HCT116 (cell line): ENCODE data around the gene PAX7. TPM values are rescaled to one million over a fixed set of nuclear protein-coding genes. Genes with fewer than 3 reads are reported as not detected.

ENCODE experiments used
- ATAC-seq: fragments of 200-7000 bp; cut with Tn5 transposase; 2 replicates; pipeline ENCODE4 v1.9.1; 2020; ENCODE audit warnings: mild to moderate bottlenecking, moderate library complexity
- BruUV-seq: library from RNA; stranded (reverse); fragments of 400-500 nt; replicated peaks from 2 replicates; lab custom pipeline; 2021; lab: Mats Ljungman, UMichigan
- CTCF ChIA-PET: fragments of 300-600 bp; sonication (Branson Sonifier 250); formaldehyde crosslinking; loops from one replicate; lab custom pipeline; 2021; ENCODE audit warnings: antibody characterized with exemption; lab: Charles Lee
- POLR2A ChIA-PET: fragments of 300-600, 350-600 bp; sonication (Branson Sonifier 250); formaldehyde crosslinking; loops from one replicate; lab custom pipeline; 2021; ENCODE audit warnings: antibody characterized with exemption; lab: Charles Lee
- RAD21 ChIA-PET, 2 experiments: fragments of 300-600 bp; sonication (Branson Sonifier 250); formaldehyde crosslinking; loops; one replicate each; lab custom pipeline; 2023; ENCODE audit warnings: low total read pairs in 2 of 2; ENCODE audit not compliant: uncharacterized antibody in 2 of 2, unreplicated experiment in 2 of 2, low non-redundant PET in 1 of 2; lab: Charles Lee
- DNase-seq: peaks from one replicate; pipeline ENCODE4 v3.0.0-alpha.2; 2010; ENCODE audit warnings: low read depth, low spot score
- H2AFZ ChIP-seq: fragments of 200-600 bp; shearing (Covaris generic), sonication (generic); 2 replicates; pipeline ENCODE4 v1.6.1; 2017; ENCODE audit warnings: low read depth, mixed run types, mixed read lengths, antibody characterized with exemption, low read length; ENCODE audit not compliant: poor library complexity, severe bottlenecking
- H3K27ac ChIP-seq: 2 replicates; pipeline ENCODE4 v1.5.1; 2012; ENCODE audit warnings: low read depth, low read length
- H3K27me3 ChIP-seq: fragments of 200-600 bp; sonication (generic); 2 replicates; pipeline ENCODE4 v1.6.1; 2016; ENCODE audit warnings: mixed run types, low read length, mixed read lengths; ENCODE audit not compliant: insufficient read depth
- H3K36me3 ChIP-seq, 2 experiments: fragments of 200-500 bp in 1 of 2; fragments of 200-600 bp in 1 of 2; sonication (Bioruptor generic) in 1 of 2; sonication (generic) in 1 of 2; 2 replicates each; pipeline versions ENCODE4 v1.5.1 to v1.6.1; 2014 to 2016; ENCODE audit warnings: low read length in 2 of 2, inconsistent platforms in 1 of 2, mixed read lengths in 1 of 2, mixed run types in 1 of 2; ENCODE audit not compliant: insufficient read depth in 2 of 2, control insufficient read depth in 1 of 2
- H3K4me1 ChIP-seq, 2 experiments: fragments of 200-600 bp in 1 of 2; sonication (generic) in 1 of 2; 2 replicates each; pipeline versions ENCODE4 v1.5.1 to v1.6.1; 2012 to 2017; ENCODE audit warnings: low read length in 2 of 2, inconsistent platforms in 1 of 2, mild to moderate bottlenecking in 1 of 2, mixed read lengths in 1 of 2, mixed run types in 1 of 2, moderate library complexity in 1 of 2; ENCODE audit not compliant: insufficient read depth in 2 of 2, control insufficient read depth in 1 of 2
- H3K4me2 ChIP-seq: fragments of 200-600 bp; sonication (generic); 2 replicates; pipeline ENCODE4 v1.6.1; 2017; ENCODE audit warnings: mixed run types, low read length, mixed read lengths
- H3K4me3 ChIP-seq, 2 experiments: fragments of 200-600 bp in 1 of 2; sonication (generic) in 1 of 2; replicated peaks in 1 of 2; 2 replicates each; pipeline ENCODE4 v1.5.1; 2011 to 2016; ENCODE audit warnings: low read length in 2 of 2, control low read depth in 1 of 2, low read depth in 1 of 2, mild to moderate bottlenecking in 1 of 2, mixed read lengths in 1 of 2, mixed run types in 1 of 2
- H3K79me2 ChIP-seq: fragments of 200-600 bp; sonication (generic); 2 replicates; pipeline ENCODE4 v1.6.1; 2017; ENCODE audit warnings: mild to moderate bottlenecking, mixed run types, low read length, moderate library complexity, mixed read lengths; ENCODE audit not compliant: insufficient read depth
- H3K9ac ChIP-seq: fragments of 200-600 bp; sonication (generic); 2 replicates; pipeline ENCODE4 v1.6.1; 2016; ENCODE audit warnings: low read length, mixed read lengths
- H3K9me2 ChIP-seq: fragments of 200-600 bp; sonication (generic), shearing (Covaris generic); 2 replicates; pipeline ENCODE4 v1.6.1; 2017; ENCODE audit warnings: mixed run types, mild to moderate bottlenecking, moderate library complexity; ENCODE audit not compliant: insufficient read depth
- H3K9me3 ChIP-seq, 2 experiments: fragments of 200-500 bp in 1 of 2; fragments of 200-600 bp in 1 of 2; sonication (Bioruptor generic) in 1 of 2; sonication (generic) in 1 of 2; 2 replicates each; pipeline ENCODE4 v1.6.1; 2014 to 2017; ENCODE audit warnings: low read length in 2 of 2, mixed read lengths in 2 of 2, inconsistent platforms in 1 of 2, low read depth in 1 of 2, mild to moderate bottlenecking in 1 of 2, mixed run types in 1 of 2, moderate library complexity in 1 of 2; ENCODE audit not compliant: control insufficient read depth in 1 of 2, insufficient read depth in 1 of 2
- H4K20me1 ChIP-seq: fragments of 200-600 bp; sonication (generic), shearing (Covaris generic); 2 replicates; pipeline ENCODE4 v1.6.1; 2017; ENCODE audit warnings: mixed run types, mild to moderate bottlenecking, moderate library complexity; ENCODE audit not compliant: insufficient read depth
- ATF3 ChIP-seq: IDR thresholded peaks from 2 replicates; pipeline ENCODE4 v1.6.1; 2012
- CBX3 ChIP-seq: IDR thresholded peaks from 2 replicates; pipeline ENCODE4 v1.6.1; 2012; ENCODE audit warnings: low read depth
- EGR1 ChIP-seq: IDR thresholded peaks from 2 replicates; pipeline ENCODE4 v1.6.1; 2012; ENCODE audit warnings: low read depth
- ELF1 ChIP-seq: IDR thresholded peaks from 2 replicates; pipeline ENCODE4 v1.6.1; 2012; ENCODE audit warnings: low read depth, borderline replicate concordance
- EZH2 ChIP-seq: fragments of 200-600 bp; sonication (generic); IDR thresholded peaks from 2 replicates; pipeline ENCODE4 v1.6.1; 2017; ENCODE audit warnings: antibody characterized with exemption, mixed run types
- EZH2phosphoT487 ChIP-seq: fragments of 200-600 bp; IDR thresholded peaks from 2 replicates; pipeline ENCODE4 v1.6.1; 2018; ENCODE audit warnings: antibody characterized with exemption, borderline replicate concordance
- JUND ChIP-seq: IDR thresholded peaks from 2 replicates; pipeline ENCODE4 v1.6.1; 2012
- POLR2AphosphoS5 ChIP-seq: IDR thresholded peaks from 2 replicates; pipeline ENCODE4 v1.6.1; 2011; ENCODE audit warnings: mild to moderate bottlenecking, low read depth, low read length, moderate library complexity
- RAD21 ChIP-seq: IDR thresholded peaks from 2 replicates; pipeline ENCODE4 v1.6.1; 2012; ENCODE audit warnings: low read depth, mild to moderate bottlenecking
- REST ChIP-seq: IDR thresholded peaks from 2 replicates; pipeline ENCODE4 v1.6.1; 2012; ENCODE audit warnings: low read depth
- SIN3A ChIP-seq: IDR thresholded peaks from 2 replicates; pipeline ENCODE4 v1.6.1; 2012; ENCODE audit warnings: low read depth
- SP1 ChIP-seq: IDR thresholded peaks from 2 replicates; pipeline ENCODE4 v1.6.1; 2012; ENCODE audit warnings: low read depth
- SRF ChIP-seq: IDR thresholded peaks from 2 replicates; pipeline ENCODE4 v1.6.1; 2012; ENCODE audit warnings: low read depth
- TCF7L2 ChIP-seq: IDR thresholded peaks from 2 replicates; pipeline ENCODE4 v1.7.0; 2011; ENCODE audit warnings: borderline replicate concordance, inconsistent platforms; ENCODE audit not compliant: insufficient read depth, insufficient read length; ENCODE audit errors: extremely low read depth
- ZNF274 ChIP-seq: fragments of 200-500 bp; sonication (Bioruptor generic); IDR thresholded peaks from 2 replicates; pipeline ENCODE4 v1.6.1; 2014; ENCODE audit warnings: mild to moderate bottlenecking, low read depth, low read length, inconsistent platforms
- intact Hi-C: fragments of 100-400 bp; cut with micrococcal nuclease; formaldehyde crosslinking; loops from 2 replicates; pipeline ENCODE4 v1.10.0; 2022
- total RNA-seq: library from RNA; stranded (reverse); gene quantifications from one replicate; pipeline ENCODE4 v1.2.1, GENCODE V29; 2021; ENCODE audit not compliant: unreplicated experiment
- TF ChIP-seq, protein P1 (sequence below), 3 experiments: fragments of 200-600 bp in 1 of 3; sonication (generic) in 1 of 3; IDR thresholded peaks in 2 of 3; conservative IDR thresholded peaks in 1 of 3; 2 replicates each; pipeline ENCODE4 v1.5.1; 2012 to 2017; ENCODE audit warnings: low read depth in 2 of 3, low read length in 2 of 3, antibody characterized with exemption in 1 of 3, borderline replicate concordance in 1 of 3, control low read depth in 1 of 3, mild to moderate bottlenecking in 1 of 3, mixed read lengths in 1 of 3, mixed run types in 1 of 3, moderate library complexity in 1 of 3; ENCODE audit not compliant: insufficient read depth in 1 of 3
- TF ChIP-seq, protein P2 (sequence below): IDR thresholded peaks from 2 replicates; pipeline ENCODE4 v1.6.1; 2011; ENCODE audit warnings: mild to moderate bottlenecking, low read length, moderate library complexity; ENCODE audit not compliant: insufficient replicate concordance; ENCODE audit errors: extremely low read depth

The PAX7 gene
- total RNA-seq, 1 experiment from 2014 or later, result not detected

DNA sequence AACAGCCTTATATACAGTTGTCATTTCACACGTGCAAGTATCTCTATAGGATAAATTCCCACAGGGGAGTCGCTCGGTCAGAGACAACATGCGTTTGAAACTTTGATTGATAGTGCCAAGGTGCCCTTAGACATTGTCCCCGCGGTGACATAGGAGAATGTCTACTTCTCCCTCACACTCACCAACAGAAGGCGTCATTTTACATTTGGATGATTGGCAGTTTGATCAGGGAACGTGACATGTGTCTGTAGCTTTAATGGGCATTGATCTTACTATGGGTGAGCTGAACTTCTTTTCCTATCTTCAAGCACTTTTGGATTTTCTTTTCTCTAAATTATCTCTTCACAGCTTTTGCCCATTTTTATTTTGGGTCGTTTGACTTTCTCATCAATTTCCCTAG, 42.6 kb upstream of the PAX7 start:
- Histone ChIP-seq H2AFZ (no peak overlapping the region), H3K36me3 (no peaks in the 10 kb centered on the region), H3K4me2 (no peak overlapping the region), H4K20me1 (no peaks in the 10 kb centered on the region), H3K27me3 (no peaks in the 10 kb centered on the region), H3K79me2 (no peaks in the 10 kb centered on the region), H3K4me1 (peaks cover 0 to 6% of the 10 kb centered on the region in 2 experiments; a peak in 3 of 4 replicates), H3K9me3 (no peaks in the 10 kb centered on the region), H3K27ac (no peak overlapping the region), H3K9me2 (no peaks in the 10 kb centered on the region), H3K9ac (no peak overlapping the region), H3K4me3 (no peak overlapping the region)
- DNase-seq, result no peak
- TF ChIP-seq SP1, result no peak
- no peak for TF ChIP-seq CBX3
- TF ChIP-seq, protein P1, sequence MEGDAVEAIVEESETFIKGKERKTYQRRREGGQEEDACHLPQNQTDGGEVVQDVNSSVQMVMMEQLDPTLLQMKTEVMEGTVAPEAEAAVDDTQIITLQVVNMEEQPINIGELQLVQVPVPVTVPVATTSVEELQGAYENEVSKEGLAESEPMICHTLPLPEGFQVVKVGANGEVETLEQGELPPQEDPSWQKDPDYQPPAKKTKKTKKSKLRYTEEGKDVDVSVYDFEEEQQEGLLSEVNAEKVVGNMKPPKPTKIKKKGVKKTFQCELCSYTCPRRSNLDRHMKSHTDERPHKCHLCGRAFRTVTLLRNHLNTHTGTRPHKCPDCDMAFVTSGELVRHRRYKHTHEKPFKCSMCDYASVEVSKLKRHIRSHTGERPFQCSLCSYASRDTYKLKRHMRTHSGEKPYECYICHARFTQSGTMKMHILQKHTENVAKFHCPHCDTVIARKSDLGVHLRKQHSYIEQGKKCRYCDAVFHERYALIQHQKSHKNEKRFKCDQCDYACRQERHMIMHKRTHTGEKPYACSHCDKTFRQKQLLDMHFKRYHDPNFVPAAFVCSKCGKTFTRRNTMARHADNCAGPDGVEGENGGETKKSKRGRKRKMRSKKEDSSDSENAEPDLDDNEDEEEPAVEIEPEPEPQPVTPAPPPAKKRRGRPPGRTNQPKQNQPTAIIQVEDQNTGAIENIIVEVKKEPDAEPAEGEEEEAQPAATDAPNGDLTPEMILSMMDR (IDR thresholded peaks at IDR 0.05 in 2 of 3, conservative IDR thresholded peaks at IDR 0.05 in 1 of 3; ENCODE audit: borderline replicate concordance in 1 of 3, insufficient read depth in 1 of 3, low read depth in 2 of 3, low read length in 2 of 3), result no peak
- TF ChIP-seq TCF7L2, result no peak
- TF ChIP-seq, protein P2, sequence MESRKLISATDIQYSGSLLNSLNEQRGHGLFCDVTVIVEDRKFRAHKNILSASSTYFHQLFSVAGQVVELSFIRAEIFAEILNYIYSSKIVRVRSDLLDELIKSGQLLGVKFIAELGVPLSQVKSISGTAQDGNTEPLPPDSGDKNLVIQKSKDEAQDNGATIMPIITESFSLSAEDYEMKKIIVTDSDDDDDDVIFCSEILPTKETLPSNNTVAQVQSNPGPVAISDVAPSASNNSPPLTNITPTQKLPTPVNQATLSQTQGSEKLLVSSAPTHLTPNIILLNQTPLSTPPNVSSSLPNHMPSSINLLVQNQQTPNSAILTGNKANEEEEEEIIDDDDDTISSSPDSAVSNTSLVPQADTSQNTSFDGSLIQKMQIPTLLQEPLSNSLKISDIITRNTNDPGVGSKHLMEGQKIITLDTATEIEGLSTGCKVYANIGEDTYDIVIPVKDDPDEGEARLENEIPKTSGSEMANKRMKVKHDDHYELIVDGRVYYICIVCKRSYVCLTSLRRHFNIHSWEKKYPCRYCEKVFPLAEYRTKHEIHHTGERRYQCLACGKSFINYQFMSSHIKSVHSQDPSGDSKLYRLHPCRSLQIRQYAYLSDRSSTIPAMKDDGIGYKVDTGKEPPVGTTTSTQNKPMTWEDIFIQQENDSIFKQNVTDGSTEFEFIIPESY, result no peak
- TF ChIP-seq EZH2, result no peak
- no peak for TF ChIP-seq SIN3A
- TF ChIP-seq EZH2phosphoT487, result no peak
- no peak for TF ChIP-seq RAD21
- no peak for TF ChIP-seq JUND
- TF ChIP-seq SRF, result no peak
- TF ChIP-seq EGR1, result no peak
- TF ChIP-seq ATF3, result no peak
- no peak for TF ChIP-seq ELF1
- TF ChIP-seq ZNF274, result no peak
- no peak for TF ChIP-seq REST
- TF ChIP-seq POLR2AphosphoS5, result no peak
- ChIA-PET CTCF (interaction anchor here (0.7 to 1.9 kb wide), 4 partner anchors 9 to 974 kb away, joined by 3 to 5 read pairs (median 4); no protein-coding TSS in a partner anchor), RAD21 (no interaction called here), POLR2A (no interaction called here)
- intact Hi-C loops, result no loop called here
- BruUV-seq, result no TSS peak
- no peak for ATAC-seq
